ENCODE results near the gene SLIT1.

DNA sequence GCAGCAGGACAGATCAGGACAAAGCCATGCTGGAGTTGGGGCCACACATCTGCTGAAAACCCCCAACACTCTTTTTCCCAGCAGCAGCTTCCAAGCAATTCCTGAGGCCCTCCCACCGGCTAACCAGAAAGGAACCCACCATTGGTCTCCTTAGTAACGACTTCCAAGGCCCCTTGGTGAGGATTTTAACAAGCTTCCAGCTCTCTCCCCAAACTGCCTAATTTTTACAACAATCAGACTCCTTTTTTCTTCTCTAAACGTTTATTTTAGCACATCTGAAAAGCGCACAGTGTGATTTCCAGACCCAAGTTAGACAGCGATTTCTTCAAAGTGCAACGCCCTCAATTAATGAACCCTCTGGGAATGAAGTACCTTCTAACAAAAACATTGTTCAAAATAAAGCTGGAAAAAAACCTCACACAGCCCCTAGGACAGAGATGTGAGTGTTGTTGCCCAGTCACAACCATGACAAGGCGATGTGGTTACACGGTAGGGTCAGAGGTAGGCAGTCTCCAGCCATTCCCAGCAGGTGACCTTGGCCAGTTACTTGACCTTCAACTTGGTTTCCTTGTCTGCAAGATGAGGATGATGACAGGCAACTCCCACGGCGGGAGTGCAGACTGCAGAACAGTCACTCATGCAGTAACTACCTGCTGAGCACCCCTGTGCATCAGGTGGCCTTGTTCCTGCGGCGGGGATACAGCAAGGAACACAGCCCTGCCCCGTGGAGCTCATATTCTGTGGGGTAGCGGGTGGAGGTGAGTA is 82.3 kb downstream of the SLIT1 start:
- no peak for TF ChIP-seq EZH2phosphoT487 (IDR thresholded peaks at IDR 0.05; ENCODE audit: insufficient read depth, low read depth)
- no peak for TF ChIP-seq EZH2 (IDR thresholded peaks at IDR 0.05; ENCODE audit: insufficient read depth, poor library complexity, severe bottlenecking)

Data from GM23248 (cell line).